DMS 273 (cell line): Measurements from ENCODE around the gene COASY.
"Not testable (repeated sequence)": the region's sequence is repeated elsewhere in the genome, so short reads cannot be mapped to it uniquely, and the experiment has no call there.

ENCODE experiments used
- DNase-seq: peaks from one replicate; lab custom pipeline; 2025; ENCODE audit not compliant: unreplicated experiment; lab: John Stamatoyannopoulos, UW

Gene COASY

GRCh38 chr17:42552736-42553135, 9.2 kb upstream of the COASY start, which contains the start of gene HSD17B1:
Gene HSD17B1 (plus strand): TSS chr17:42552923. CDS start chr17:42552934, 11 bp downstream.
- DNase-seq: not testable (repeated sequence)

GRCh38 chr17:42553161-42553818, 8.7 kb upstream of the COASY start:
- DNase-seq: no peak

GRCh38 chr17:42553866-42554249, 8.1 kb upstream of the COASY start:
- DNase-seq: peak; percentile 38

- peak; percentile 87 for DNase-seq
These were observed 7.5 kb upstream of the COASY start for GRCh38 chr17:42554250-42555121.

- no peak for DNase-seq
These were observed 6.8 kb upstream of the COASY start for GRCh38 chr17:42555122-42555622.

GRCh38 chr17:42555961-42556617, 5.9 kb upstream of the COASY start:
- DNase-seq: peak; percentile 24

GRCh38 chr17:42559075-42559474, 2.9 kb upstream of the COASY start:
- peak; percentile 27 for DNase-seq

- DNase-seq: no peak
These were observed 1.7 kb upstream of the COASY start for GRCh38 chr17:42560246-42560645.

- DNase-seq: peak; percentile 55
These were observed 617 bp downstream of the COASY start for GRCh38 chr17:42562388-42563142.

GRCh38 chr17:42563143-42563509, 1.2 kb downstream of the COASY start:
- no peak for DNase-seq

- peak; percentile 36 for DNase-seq
These were observed 1.6 kb downstream of the COASY start for GRCh38 chr17:42563543-42563942.

- DNase-seq: no peak
These were observed 2.0 kb downstream of the COASY start for GRCh38 chr17:42563950-42564349.

- no peak for DNase-seq
These were observed 3.0 kb downstream of the COASY start for GRCh38 chr17:42564815-42565522.

- no peak for DNase-seq
These were observed 3.7 kb downstream of the COASY start for GRCh38 chr17:42565523-42566214.

GRCh38 chr17:42566215-42566882, 4.4 kb downstream of the COASY start:
- DNase-seq: no peak

GRCh38 chr17:42566883-42567573, 5.1 kb downstream of the COASY start, which contains the start of gene MLX:
Gene MLX (plus strand): TSS chr17:42567100. CDS start chr17:42567125, 25 bp downstream.
- peak; percentile 98 for DNase-seq

GRCh38 chr17:42568341-42569111, 6.6 kb downstream of the COASY start:
- DNase-seq: no peak
